Measurements from ENCODE around the gene PHC2.

Gene PHC2

DNA sequence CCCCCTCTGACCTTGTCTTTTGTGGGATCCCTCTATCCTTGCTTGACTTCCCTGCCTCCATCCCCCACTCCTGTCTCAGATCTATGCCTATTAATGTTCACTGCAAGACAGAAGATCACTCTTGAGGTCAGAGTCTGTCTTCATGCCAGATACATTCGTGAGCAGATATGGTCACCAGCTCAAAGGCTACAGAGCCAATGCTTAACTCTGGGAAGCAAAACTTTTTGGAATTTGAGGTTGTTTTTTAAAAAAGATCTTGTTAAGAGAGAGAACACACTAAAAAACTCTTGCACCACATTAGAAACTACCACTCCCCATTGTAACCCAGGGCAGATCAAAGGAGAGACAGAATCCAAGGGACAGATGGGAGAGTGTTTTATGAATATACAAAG is 92.9 kb downstream of the PHC2 start:
- DNase-seq (ENCODE audit: low read depth) = peak; percentile 87
- TF ChIP-seq CTCF (conservative IDR thresholded peaks at IDR 0.05; ENCODE audit: low read depth, low read length) = no peak
- no peak overlapping the region for H3K4me3 ChIP-seq (ENCODE audit: low read depth, low read length)

GRCh38 chr1:33337441-33337840 is 93.5 kb downstream of the PHC2 start:
- DNase-seq (ENCODE audit: low read depth) = peak; percentile 24
- no peak overlapping the region for H3K4me3 ChIP-seq (ENCODE audit: low read depth, low read length)
- TF ChIP-seq CTCF (conservative IDR thresholded peaks at IDR 0.05; ENCODE audit: low read depth, low read length) = no peak

GRCh38 chr1:33336580-33336979 is 94.3 kb downstream of the PHC2 start:
- DNase-seq (ENCODE audit: low read depth) = peak; percentile 25
- TF ChIP-seq CTCF (conservative IDR thresholded peaks at IDR 0.05; ENCODE audit: low read depth, low read length) = no peak
- H3K4me3 ChIP-seq (ENCODE audit: low read depth, low read length) = no peak overlapping the region

- TF ChIP-seq CTCF (conservative IDR thresholded peaks at IDR 0.05; ENCODE audit: low read depth, low read length) = no peak
Measured at GRCh38 chr1:33335020-33335419, 95.9 kb downstream of the PHC2 start.

GRCh38 chr1:33334081-33334552 is 96.8 kb downstream of the PHC2 start:
- no peak for TF ChIP-seq CTCF (conservative IDR thresholded peaks at IDR 0.05; ENCODE audit: low read depth, low read length)

More at GRCh38 chr1:33335020-33335419, 95.9 kb downstream of the PHC2 start:
- no peak overlapping the region for H3K4me3 ChIP-seq (ENCODE audit: low read depth, low read length)
- DNase-seq (ENCODE audit: low read depth) = peak; percentile 39

GRCh38 chr1:33332881-33333280 is 98.0 kb downstream of the PHC2 start:
- H3K4me3 ChIP-seq (ENCODE audit: low read depth, low read length) = no peak overlapping the region
- no peak for TF ChIP-seq CTCF (conservative IDR thresholded peaks at IDR 0.05; ENCODE audit: low read depth, low read length)
- DNase-seq (ENCODE audit: low read depth) = no peak

More at GRCh38 chr1:33334081-33334552, 96.8 kb downstream of the PHC2 start:
- no peak overlapping the region for H3K4me3 ChIP-seq (ENCODE audit: low read depth, low read length)
- DNase-seq (ENCODE audit: low read depth) = peak; percentile 84

DNA sequence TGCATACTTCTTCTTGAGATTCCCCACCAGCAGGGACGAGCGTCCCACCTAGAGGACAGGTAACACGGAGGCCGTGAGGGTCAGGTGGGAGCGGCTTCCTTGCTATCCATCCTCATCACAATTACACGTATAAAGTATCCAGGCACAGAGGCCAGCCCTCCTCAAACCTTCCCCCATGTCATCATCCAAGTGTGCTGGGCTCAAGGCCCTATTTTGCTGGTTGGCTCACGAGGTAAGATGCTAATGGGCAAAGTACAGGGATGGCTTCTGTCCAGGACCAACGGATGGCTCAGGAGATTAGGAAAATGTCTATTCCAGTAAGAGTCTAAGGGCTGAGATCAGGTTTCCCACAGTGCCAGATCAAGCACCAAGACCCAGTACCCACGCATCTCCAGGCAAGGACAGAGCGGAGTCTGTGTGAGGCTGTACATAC is 98.5 kb downstream of the PHC2 start:
- H3K4me3 ChIP-seq (ENCODE audit: low read depth, low read length) = no peak overlapping the region
- TF ChIP-seq CTCF (conservative IDR thresholded peaks at IDR 0.05; ENCODE audit: low read depth, low read length) = no peak
- DNase-seq (ENCODE audit: low read depth) = peak; percentile 69

Data from choroid plexus epithelial cell (primary cell).